ENCODE data around the gene MIB2.
"Not testable (repeated sequence)": the region's sequence is repeated elsewhere in the genome, so short reads cannot be mapped to it uniquely, and the experiment has no call there.

MIB2 gene

GRCh38 chr1:1662830-1663560 is 47.7 kb downstream of the MIB2 start:
- DNase-seq: not testable (repeated sequence)

GRCh38 chr1:1664318-1664717 is 49.0 kb downstream of the MIB2 start:
- DNase-seq: not testable (repeated sequence)

GRCh38 chr1:1664941-1665814 is 49.9 kb downstream of the MIB2 start:
- DNase-seq: no peak

GRCh38 chr1:1665815-1666251 is 50.5 kb downstream of the MIB2 start:
- no peak for DNase-seq

GRCh38 chr1:1666526-1666925 is 51.2 kb downstream of the MIB2 start:
- DNase-seq: no peak

GRCh38 chr1:1669468-1670440 is 54.5 kb downstream of the MIB2 start:
- DNase-seq: no peak

GRCh38 chr1:1670866-1671265 is 55.6 kb downstream of the MIB2 start:
- no peak for DNase-seq

- no peak for DNase-seq
Observed at GRCh38 chr1:1671365-1672119, 56.2 kb downstream of the MIB2 start.

- DNase-seq: no peak
Observed at GRCh38 chr1:1672181-1672965, 57.1 kb downstream of the MIB2 start.

- not testable (repeated sequence) for DNase-seq
Observed at GRCh38 chr1:1674806-1675205, 59.5 kb downstream of the MIB2 start.

- not testable (repeated sequence) for DNase-seq
Observed at GRCh38 chr1:1675218-1675617, 59.9 kb downstream of the MIB2 start.

GRCh38 chr1:1676087-1676486 is 60.8 kb downstream of the MIB2 start:
- not testable (repeated sequence) for DNase-seq

GRCh38 chr1:1677718-1678580 is 62.6 kb downstream of the MIB2 start:
- no peak for DNase-seq

GRCh38 chr1:1678581-1679380 is 63.5 kb downstream of the MIB2 start:
- no peak for DNase-seq

All from NCI-H446 treated with DMSO at 0.1 percent for 48 hours (cell line).